Glutamatergic neuron (in vitro differentiated cells): ENCODE data around the gene SERPINH1. TPM values are rescaled to one million over a fixed set of nuclear protein-coding genes. Genes with fewer than 3 reads are reported as not detected.

Experiments
- DNase-seq: peaks from one replicate; pipeline ENCODE4 v3.0.0; 2022
- H3K27ac Mint-ChIP-seq: one replicate; pipeline ENCODE4 v1.8.0; 2020; ENCODE audit warnings: mild to moderate bottlenecking, mixed read lengths, inconsistent platforms; ENCODE audit not compliant: unreplicated experiment
- H3K27me3 Mint-ChIP-seq: one replicate; pipeline ENCODE4 v1.8.0; 2020; ENCODE audit warnings: mild to moderate bottlenecking, moderate library complexity, mixed read lengths, inconsistent platforms; ENCODE audit not compliant: unreplicated experiment
- H3K36me3 Mint-ChIP-seq: one replicate; pipeline ENCODE4 v1.8.0; 2020; ENCODE audit warnings: mild to moderate bottlenecking, mixed read lengths, inconsistent platforms; ENCODE audit not compliant: unreplicated experiment
- H3K4me1 Mint-ChIP-seq: one replicate; pipeline ENCODE4 v1.8.0; 2020; ENCODE audit warnings: mild to moderate bottlenecking, low read depth, mixed read lengths, inconsistent platforms; ENCODE audit not compliant: unreplicated experiment
- H3K4me3 Mint-ChIP-seq: one replicate; pipeline ENCODE4 v1.8.0; 2020; ENCODE audit warnings: mild to moderate bottlenecking, mixed read lengths, inconsistent platforms; ENCODE audit not compliant: unreplicated experiment
- H3K9me3 Mint-ChIP-seq: one replicate; pipeline ENCODE4 v1.8.0; 2020; ENCODE audit warnings: mild to moderate bottlenecking, moderate library complexity, mixed read lengths, inconsistent platforms; ENCODE audit not compliant: unreplicated experiment
- CTCF ChIP-seq: fragments of 200-600 bp; sonication (generic); IDR thresholded peaks from one replicate; pipeline ENCODE4 v1.5.0; 2021; ENCODE audit not compliant: partially characterized antibody, unreplicated experiment
- total RNA-seq: library from RNA; stranded (reverse); fragmentation: NEBNext Ultra II Directional; extraction: Animal tissue kit (Norgen Biotek cat#: 25700); gene quantifications from one replicate; pipeline ENCODE4 v1.2.1, GENCODE V29; 2021; ENCODE audit not compliant: unreplicated experiment

The SERPINH1 gene
- total RNA-seq, 1 donor from 2014 or later, result 35.0 TPM

DNA sequence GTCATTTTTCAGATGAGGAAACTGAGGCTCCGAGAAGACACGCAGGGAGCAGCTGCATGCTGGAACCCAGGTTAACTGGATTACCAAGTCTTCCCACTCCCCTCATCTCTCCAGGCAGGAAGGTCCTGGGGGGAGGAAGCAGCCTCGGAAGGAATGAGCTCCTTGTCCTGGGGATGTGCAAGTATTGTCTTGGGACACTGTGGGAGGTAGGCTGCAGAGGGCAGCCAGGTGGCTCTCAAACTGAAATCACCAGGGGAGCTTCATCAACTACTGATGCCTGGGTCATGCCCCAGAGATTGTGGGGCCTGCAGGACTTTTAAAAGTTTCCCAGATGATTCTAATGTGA lies 43.9 kb upstream of the SERPINH1 start:
- Mint-ChIP-seq H3K4me3 (no peak overlapping the region), H3K27me3 (peaks cover 5% of the 10 kb centered on the region), H3K36me3 (peaks cover 13% of the 10 kb centered on the region), H3K9me3 (peaks cover 2% of the 10 kb centered on the region), H3K4me1 (peaks cover 3% of the 10 kb centered on the region), H3K27ac (no peak overlapping the region)
- no peak for TF ChIP-seq CTCF
- DNase-seq, result no peak

GRCh38 chr11:75518771-75519653 lies 43.0 kb upstream of the SERPINH1 start:
- H3K4me3 Mint-ChIP-seq, result no peak overlapping the region

DNA sequence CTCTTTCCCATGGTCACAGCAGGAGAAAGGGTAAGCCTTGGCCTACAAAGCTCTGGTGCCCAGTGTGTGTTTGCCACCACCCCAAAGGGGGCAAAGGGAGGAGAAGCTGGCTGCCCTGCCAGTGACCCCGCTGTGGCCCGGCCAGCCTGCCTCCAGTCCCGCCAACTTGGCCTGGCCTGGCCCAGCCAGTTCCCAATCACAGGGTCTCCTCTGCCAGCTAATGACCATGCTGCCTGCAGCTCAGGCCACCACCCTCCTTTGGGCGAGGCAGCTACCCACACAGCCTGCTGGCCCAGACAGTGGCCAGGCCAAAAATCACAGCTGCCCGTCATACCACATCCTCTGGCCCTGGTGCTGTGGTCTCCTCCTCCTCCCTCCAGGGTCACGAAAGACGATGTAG lies 41.4 kb upstream of the SERPINH1 start:
- no peak for TF ChIP-seq CTCF
- no peak for DNase-seq
- H3K4me3 Mint-ChIP-seq, result no peak overlapping the region
- peaks cover 9% of the 10 kb centered on the region for H3K9me3 Mint-ChIP-seq
- no peak overlapping the region for H3K27ac Mint-ChIP-seq
- H3K36me3 Mint-ChIP-seq, result peaks cover 13% of the 10 kb centered on the region
- peaks cover 6% of the 10 kb centered on the region for H3K4me1 Mint-ChIP-seq
- H3K27me3 Mint-ChIP-seq, result peaks cover 15% of the 10 kb centered on the region

More at GRCh38 chr11:75518771-75519653, 43.0 kb upstream of the SERPINH1 start:
- no peak overlapping the region for H3K27ac Mint-ChIP-seq
- TF ChIP-seq CTCF, result no peak
- H3K36me3 Mint-ChIP-seq, result peaks cover 13% of the 10 kb centered on the region
- peaks cover 10% of the 10 kb centered on the region for H3K27me3 Mint-ChIP-seq
- H3K9me3 Mint-ChIP-seq, result peaks cover 2% of the 10 kb centered on the region
- DNase-seq, result no peak
- peaks cover 6% of the 10 kb centered on the region for H3K4me1 Mint-ChIP-seq

DNA sequence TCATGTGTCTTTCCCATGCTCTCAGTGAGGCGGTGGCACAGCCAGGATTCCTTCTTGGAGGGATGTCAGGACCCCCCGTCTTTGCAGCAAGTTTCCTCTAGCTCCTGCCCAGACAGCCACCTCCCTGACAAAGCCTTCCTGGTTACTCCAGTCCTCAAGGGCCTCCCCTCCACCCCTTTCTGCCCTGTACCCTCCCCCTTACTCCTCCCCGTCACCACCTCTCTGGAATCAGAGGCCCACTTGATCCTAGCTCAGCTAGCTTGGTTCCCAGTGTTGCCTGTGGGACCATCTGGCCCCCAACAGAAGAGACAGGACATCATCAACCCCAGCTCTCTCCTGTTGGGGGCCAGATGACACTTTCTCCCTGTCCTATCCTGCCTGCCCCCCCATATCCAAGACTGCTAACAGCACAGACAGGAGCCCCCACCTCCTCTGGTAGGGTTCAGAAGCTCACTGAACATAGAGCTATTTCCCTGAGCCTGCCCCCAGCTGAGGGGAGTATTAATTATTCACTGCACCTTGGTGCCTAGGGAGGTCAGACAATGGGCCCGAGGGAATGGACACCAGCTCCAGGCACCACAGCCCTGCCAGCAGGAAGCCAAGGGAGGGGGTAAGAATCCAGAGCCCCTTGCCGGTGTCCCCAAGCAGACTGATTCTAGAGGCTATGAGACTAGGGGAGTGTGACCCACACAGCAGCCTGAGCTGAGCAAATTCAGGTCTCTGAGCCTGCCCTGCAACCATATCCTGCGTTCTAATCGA lies 39.6 kb upstream of the SERPINH1 start:
- no peak for DNase-seq
- Mint-ChIP-seq H3K4me1 (peaks cover 6% of the 10 kb centered on the region), H3K27me3 (peaks cover 17% of the 10 kb centered on the region), H3K9me3 (peaks cover 12% of the 10 kb centered on the region), H3K4me3 (peak overlapping the region; percentile 90), H3K36me3 (no peaks in the 10 kb centered on the region), H3K27ac (no peak overlapping the region)
- no peak for TF ChIP-seq CTCF

DNA sequence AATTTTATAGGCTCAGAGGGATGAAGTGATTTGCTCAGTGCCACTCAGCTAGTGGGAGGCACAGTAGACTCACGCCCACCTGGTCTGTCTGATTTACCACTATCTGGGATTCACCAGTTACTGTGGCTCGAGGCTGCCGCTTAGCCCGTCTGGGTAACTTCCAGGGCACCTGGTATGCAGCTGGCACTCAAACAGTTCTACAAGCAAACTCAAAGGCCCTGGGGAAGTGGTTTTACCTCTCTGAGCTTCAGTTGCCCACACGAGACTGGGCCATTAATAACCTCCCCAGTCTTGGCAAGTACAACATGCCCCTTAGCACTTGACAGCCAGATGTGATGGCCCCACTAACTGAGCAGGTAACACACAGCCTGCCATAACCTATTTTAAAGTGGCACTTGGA lies 38.9 kb upstream of the SERPINH1 start:
- Mint-ChIP-seq H3K27ac (no peak overlapping the region), H3K4me1 (peaks cover 6% of the 10 kb centered on the region), H3K27me3 (peaks cover 21% of the 10 kb centered on the region), H3K4me3 (peak overlapping the region; percentile 90), H3K36me3 (no peaks in the 10 kb centered on the region), H3K9me3 (peaks cover 10% of the 10 kb centered on the region)
- no peak for DNase-seq
- no peak for TF ChIP-seq CTCF
